ENCODE results near the gene NRL.

The NRL gene

GRCh38 chr14:24080888-24081738 lies 33.6 kb downstream of the NRL start:
- FAIRE-seq, result no peak

GRCh38 chr14:24080142-24080530 lies 34.6 kb downstream of the NRL start:
- no peak for FAIRE-seq

- FAIRE-seq, result no peak
Observed at GRCh38 chr14:24079491-24080141, 35.1 kb downstream of the NRL start.

- FAIRE-seq, result no peak
Observed at GRCh38 chr14:24078146-24078545, 36.6 kb downstream of the NRL start.

- FAIRE-seq, result no peak
Observed at GRCh38 chr14:24077086-24077485, 37.7 kb downstream of the NRL start.

- FAIRE-seq, result no peak
Observed at GRCh38 chr14:24076302-24076601, 38.5 kb downstream of the NRL start.

GRCh38 chr14:24075485-24076301 lies 39.1 kb downstream of the NRL start:
- no peak for FAIRE-seq

GRCh38 chr14:24074625-24075484 lies 39.9 kb downstream of the NRL start:
- FAIRE-seq, result no peak

GRCh38 chr14:24072881-24073877 lies 41.6 kb downstream of the NRL start:
- no peak for FAIRE-seq

- FAIRE-seq, result no peak
Observed at GRCh38 chr14:24072436-24072835, 42.3 kb downstream of the NRL start.

GRCh38 chr14:24071836-24072430 lies 42.8 kb downstream of the NRL start:
- FAIRE-seq, result no peak

- FAIRE-seq, result no peak
Observed at GRCh38 chr14:24071144-24071697, 43.5 kb downstream of the NRL start, which contains the start of gene CPNE6. Gene CPNE6 (plus strand): TSS chr14:24071562. CDS start chr14:24072937, 1,375 bp downstream.

- no peak for FAIRE-seq
Observed at GRCh38 chr14:24070285-24071143, 44.2 kb downstream of the NRL start.

GRCh38 chr14:24069411-24069735 lies 45.4 kb downstream of the NRL start:
- no peak for FAIRE-seq

GRCh38 chr14:24068711-24069410 lies 45.9 kb downstream of the NRL start:
- no peak for FAIRE-seq

GRCh38 chr14:24067133-24068082 lies 47.3 kb downstream of the NRL start:
- no peak for FAIRE-seq

- no peak for FAIRE-seq
Observed at GRCh38 chr14:24066496-24067132, 48.1 kb downstream of the NRL start.
